Measurements from ENCODE around the gene STAG1.

DNA sequence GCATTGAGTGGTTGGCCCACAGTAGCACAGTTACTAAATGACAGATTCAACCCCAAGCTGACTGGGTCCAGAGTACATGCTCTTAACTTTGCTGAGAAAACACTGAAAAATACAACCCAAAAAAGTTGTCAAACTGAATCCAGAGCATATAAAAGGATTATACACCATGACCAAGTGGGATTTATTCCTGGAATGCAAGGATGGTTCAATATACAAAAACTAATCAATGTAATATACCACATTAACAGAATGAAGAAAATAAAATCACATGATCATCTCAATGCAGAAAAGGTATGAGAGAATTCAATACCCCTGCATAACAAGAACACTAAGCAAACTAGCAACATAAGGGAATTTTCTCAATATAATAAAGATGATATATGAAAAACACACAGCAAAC is 98.5 kb downstream of the STAG1 start:
- TF ChIP-seq, protein P1, sequence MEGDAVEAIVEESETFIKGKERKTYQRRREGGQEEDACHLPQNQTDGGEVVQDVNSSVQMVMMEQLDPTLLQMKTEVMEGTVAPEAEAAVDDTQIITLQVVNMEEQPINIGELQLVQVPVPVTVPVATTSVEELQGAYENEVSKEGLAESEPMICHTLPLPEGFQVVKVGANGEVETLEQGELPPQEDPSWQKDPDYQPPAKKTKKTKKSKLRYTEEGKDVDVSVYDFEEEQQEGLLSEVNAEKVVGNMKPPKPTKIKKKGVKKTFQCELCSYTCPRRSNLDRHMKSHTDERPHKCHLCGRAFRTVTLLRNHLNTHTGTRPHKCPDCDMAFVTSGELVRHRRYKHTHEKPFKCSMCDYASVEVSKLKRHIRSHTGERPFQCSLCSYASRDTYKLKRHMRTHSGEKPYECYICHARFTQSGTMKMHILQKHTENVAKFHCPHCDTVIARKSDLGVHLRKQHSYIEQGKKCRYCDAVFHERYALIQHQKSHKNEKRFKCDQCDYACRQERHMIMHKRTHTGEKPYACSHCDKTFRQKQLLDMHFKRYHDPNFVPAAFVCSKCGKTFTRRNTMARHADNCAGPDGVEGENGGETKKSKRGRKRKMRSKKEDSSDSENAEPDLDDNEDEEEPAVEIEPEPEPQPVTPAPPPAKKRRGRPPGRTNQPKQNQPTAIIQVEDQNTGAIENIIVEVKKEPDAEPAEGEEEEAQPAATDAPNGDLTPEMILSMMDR (IDR thresholded peaks at IDR 0.05) = no peak
- TF ChIP-seq ZFX (IDR thresholded peaks at IDR 0.05; ENCODE audit: borderline replicate concordance) = no peak

All from 22Rv1 (cell line).